ENCODE data around the gene C20orf96.

Gene C20orf96

GRCh38 chr20:300345-300990, 9.9 kb upstream of the C20orf96 start:
- H3K4me3 Mint-ChIP-seq = peak overlapping the region; percentile 100
- H3K9me3 Mint-ChIP-seq (ENCODE audit: low read depth) = no peaks in the 10 kb centered on the region
- H3K4me1 Mint-ChIP-seq (ENCODE audit: low read depth) = peaks cover 37% of the 10 kb centered on the region
- peaks cover 6% of the 10 kb centered on the region for H3K36me3 Mint-ChIP-seq
- H3K27me3 Mint-ChIP-seq = no peaks in the 10 kb centered on the region
- peak overlapping the region; percentile 86 for H3K27ac Mint-ChIP-seq

DNA sequence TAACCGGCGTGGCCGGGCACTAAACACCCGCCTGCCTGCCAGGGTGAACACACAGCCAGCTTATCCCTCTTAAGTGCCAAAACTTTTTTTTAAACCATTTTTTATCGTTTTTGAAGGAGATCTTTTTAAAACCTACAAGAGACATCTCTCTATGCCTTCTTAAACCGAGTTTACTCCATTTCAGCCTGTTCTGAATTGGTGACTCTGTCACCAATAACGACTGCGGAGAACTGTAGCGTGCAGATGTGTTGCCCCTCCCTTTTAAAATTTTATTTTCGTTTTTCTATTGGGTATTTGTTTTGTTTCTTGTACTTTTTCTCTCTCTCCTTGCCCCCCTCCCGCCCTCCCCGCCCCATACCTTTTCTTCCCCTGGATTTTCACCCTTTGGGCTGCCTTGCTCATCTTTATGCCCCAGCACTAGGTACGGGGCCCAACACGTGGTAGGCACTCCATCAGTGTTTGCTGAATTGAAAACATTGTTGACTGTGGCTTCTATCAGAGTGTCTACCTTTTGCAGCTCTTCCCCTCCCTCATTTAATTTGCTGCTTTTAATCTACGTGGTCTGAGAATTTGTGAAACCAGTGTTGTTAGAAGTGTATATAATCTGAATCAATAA, 8.3 kb upstream of the C20orf96 start:
- H3K27me3 Mint-ChIP-seq = no peaks in the 10 kb centered on the region
- H3K36me3 Mint-ChIP-seq = peaks cover 6% of the 10 kb centered on the region
- H3K4me3 Mint-ChIP-seq = peak overlapping the region; percentile 100
- H3K27ac Mint-ChIP-seq = peak overlapping the region; percentile 99
- H3K4me1 Mint-ChIP-seq (ENCODE audit: low read depth) = peaks cover 37% of the 10 kb centered on the region
- H3K9me3 Mint-ChIP-seq (ENCODE audit: low read depth) = no peaks in the 10 kb centered on the region

DNA sequence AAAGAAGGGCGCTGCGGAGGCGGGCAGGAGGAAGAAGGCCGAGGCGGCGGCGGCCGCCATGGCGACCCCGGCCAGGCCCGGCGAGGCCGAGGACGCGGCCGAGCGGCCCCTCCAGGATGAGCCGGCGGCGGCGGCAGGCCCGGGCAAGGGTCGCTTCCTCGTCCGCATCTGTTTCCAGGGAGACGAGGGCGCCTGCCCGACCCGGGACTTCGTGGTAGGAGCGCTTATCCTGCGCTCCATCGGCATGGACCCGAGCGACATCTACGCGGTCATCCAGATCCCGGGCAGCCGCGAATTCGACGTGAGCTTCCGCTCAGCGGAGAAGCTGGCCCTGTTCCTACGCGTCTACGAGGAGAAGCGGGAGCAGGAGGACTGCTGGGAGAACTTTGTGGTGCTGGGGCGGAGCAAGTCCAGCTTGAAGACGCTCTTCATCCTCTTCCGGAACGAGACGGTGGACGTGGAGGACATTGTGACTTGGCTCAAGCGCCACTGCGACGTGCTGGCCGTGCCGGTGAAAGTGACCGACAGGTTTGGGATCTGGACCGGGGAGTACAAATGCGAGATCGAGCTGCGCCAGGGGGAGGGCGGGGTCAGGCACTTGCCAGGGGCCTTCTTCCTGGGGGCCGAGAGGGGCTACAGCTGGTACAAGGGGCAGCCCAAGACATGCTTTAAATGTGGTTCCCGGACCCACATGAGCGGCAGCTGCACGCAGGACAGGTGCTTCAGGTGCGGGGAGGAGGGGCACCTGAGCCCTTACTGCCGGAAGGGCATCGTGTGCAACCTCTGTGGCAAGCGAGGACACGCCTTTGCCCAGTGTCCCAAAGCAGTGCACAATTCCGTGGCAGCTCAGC, 7.6 kb upstream of the C20orf96 start:
- Mint-ChIP-seq H3K4me3 (peak overlapping the region; percentile 100), H3K9me3 (ENCODE audit: low read depth) (no peaks in the 10 kb centered on the region), H3K27ac (peak overlapping the region; percentile 99), H3K4me1 (ENCODE audit: low read depth) (peaks cover 37% of the 10 kb centered on the region), H3K36me3 (peaks cover 6% of the 10 kb centered on the region), H3K27me3 (no peaks in the 10 kb centered on the region)

DNA sequence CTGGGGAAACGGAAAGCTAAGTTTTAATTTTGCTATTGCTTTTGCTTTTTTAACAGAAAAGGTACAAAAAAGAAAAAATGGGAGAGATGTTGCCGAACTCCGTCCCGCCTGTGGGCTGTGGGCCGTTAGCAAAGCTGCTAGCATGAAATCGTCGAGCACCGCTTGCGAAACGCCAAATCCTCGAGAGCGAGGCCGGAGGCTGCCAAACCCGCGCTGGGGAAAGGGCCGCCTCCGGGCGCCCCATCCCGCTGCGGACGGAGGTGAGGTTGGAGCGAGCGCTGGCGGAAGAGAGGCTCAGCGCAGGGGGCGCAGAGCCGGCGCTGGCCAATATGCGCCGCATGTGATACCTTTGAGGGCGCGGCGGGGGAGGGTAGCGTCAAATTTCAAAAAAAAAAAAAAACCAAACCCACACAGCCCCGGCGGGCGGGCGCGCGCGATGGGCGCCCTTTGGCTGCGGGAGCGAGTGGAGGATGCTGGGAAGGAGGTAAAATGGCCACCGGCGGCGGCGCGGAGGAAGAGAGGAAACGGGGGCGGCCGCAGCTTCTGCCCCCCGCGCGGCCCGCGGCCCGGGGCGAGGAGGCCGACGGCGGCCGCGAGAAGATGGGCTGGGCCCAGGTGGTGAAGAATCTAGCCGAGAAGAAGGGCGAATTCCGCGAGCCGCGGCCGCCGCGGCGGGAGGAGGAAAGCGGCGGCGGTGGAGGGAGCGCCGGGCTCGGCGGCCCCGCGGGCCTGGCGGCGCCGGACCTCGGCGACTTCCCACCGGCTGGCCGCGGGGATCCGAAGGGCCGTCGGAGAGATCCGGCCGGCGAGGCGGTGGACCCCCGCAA, 6.8 kb upstream of the C20orf96 start, which contains the start of gene ZCCHC3:
Gene ZCCHC3, plus strand, starts transcription at position 473 of the 827 bp plus-strand sequence. Its CDS starts 17 bp downstream, at position 490.
- Mint-ChIP-seq H3K36me3 (peaks cover 6% of the 10 kb centered on the region), H3K27me3 (no peaks in the 10 kb centered on the region), H3K9me3 (ENCODE audit: low read depth) (no peaks in the 10 kb centered on the region), H3K4me3 (peak within 1 kb of the TSS; percentile 100), H3K4me1 (ENCODE audit: low read depth) (peaks cover 36% of the 10 kb centered on the region), H3K27ac (peak within 1 kb of the TSS; percentile 99)

- peaks cover 6% of the 10 kb centered on the region for H3K36me3 Mint-ChIP-seq
- H3K27me3 Mint-ChIP-seq = no peaks in the 10 kb centered on the region
- no peaks in the 10 kb centered on the region for H3K9me3 Mint-ChIP-seq (ENCODE audit: low read depth)
- H3K4me3 Mint-ChIP-seq = peak overlapping the region; percentile 91
- peaks cover 25% of the 10 kb centered on the region for H3K4me1 Mint-ChIP-seq (ENCODE audit: low read depth)
- peak overlapping the region; percentile 28 for H3K27ac Mint-ChIP-seq
Measured at GRCh38 chr20:295804-296203, 5.3 kb upstream of the C20orf96 start.

- Mint-ChIP-seq H3K9me3 (ENCODE audit: low read depth) (no peaks in the 10 kb centered on the region), H3K27me3 (no peaks in the 10 kb centered on the region), H3K36me3 (peaks cover 3% of the 10 kb centered on the region), H3K4me1 (ENCODE audit: low read depth) (peaks cover 19% of the 10 kb centered on the region), H3K27ac (no peak overlapping the region), H3K4me3 (no peak overlapping the region)
Measured at GRCh38 chr20:294602-295001, 4.1 kb upstream of the C20orf96 start.

- Mint-ChIP-seq H3K4me3 (no peak overlapping the region), H3K27me3 (no peaks in the 10 kb centered on the region), H3K9me3 (ENCODE audit: low read depth) (no peaks in the 10 kb centered on the region), H3K36me3 (no peaks in the 10 kb centered on the region), H3K27ac (peak overlapping the region; percentile 72), H3K4me1 (ENCODE audit: low read depth) (peaks cover 7% of the 10 kb centered on the region)
Measured at GRCh38 chr20:289693-290083, 862 bp downstream of the C20orf96 start.

- Mint-ChIP-seq H3K27ac (no peak overlapping the region), H3K9me3 (ENCODE audit: low read depth) (no peaks in the 10 kb centered on the region), H3K27me3 (no peaks in the 10 kb centered on the region), H3K4me1 (ENCODE audit: low read depth) (peaks cover 7% of the 10 kb centered on the region), H3K4me3 (peak overlapping the region; percentile 32), H3K36me3 (no peaks in the 10 kb centered on the region)
Measured at GRCh38 chr20:288956-289692, 1.4 kb downstream of the C20orf96 start.

GRCh38 chr20:286508-286907, 4.0 kb downstream of the C20orf96 start:
- H3K36me3 Mint-ChIP-seq = no peaks in the 10 kb centered on the region
- no peak overlapping the region for H3K4me3 Mint-ChIP-seq
- H3K4me1 Mint-ChIP-seq (ENCODE audit: low read depth) = peaks cover 5% of the 10 kb centered on the region
- H3K9me3 Mint-ChIP-seq (ENCODE audit: low read depth) = no peaks in the 10 kb centered on the region
- H3K27me3 Mint-ChIP-seq = no peaks in the 10 kb centered on the region
- H3K27ac Mint-ChIP-seq = no peak overlapping the region

DNA sequence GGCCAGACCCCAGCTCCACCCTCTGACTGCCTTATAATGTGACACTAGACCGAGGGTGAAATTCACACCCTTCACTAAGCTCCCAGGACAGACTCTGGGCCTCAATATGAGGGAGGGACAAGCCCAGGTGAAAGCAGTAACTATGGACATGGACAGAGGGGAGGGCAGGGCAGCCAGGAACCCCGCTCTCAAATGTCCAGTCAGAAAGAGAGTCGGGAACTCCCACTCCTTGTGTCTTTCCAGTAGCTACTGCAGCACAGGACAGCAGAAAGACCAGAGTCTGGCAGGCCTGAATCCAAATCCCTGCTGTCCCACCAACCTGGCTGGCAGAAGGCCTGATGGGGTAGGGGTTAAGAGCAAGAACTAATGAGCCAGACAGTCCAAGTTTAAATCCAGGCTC, 6.4 kb downstream of the C20orf96 start:
- Mint-ChIP-seq H3K36me3 (no peaks in the 10 kb centered on the region), H3K4me3 (no peak overlapping the region), H3K27me3 (no peaks in the 10 kb centered on the region), H3K27ac (no peak overlapping the region), H3K9me3 (ENCODE audit: low read depth) (no peaks in the 10 kb centered on the region), H3K4me1 (ENCODE audit: low read depth) (no peaks in the 10 kb centered on the region)

- Mint-ChIP-seq H3K36me3 (peaks cover 7% of the 10 kb centered on the region), H3K27ac (no peak overlapping the region), H3K27me3 (no peaks in the 10 kb centered on the region), H3K9me3 (ENCODE audit: low read depth) (no peaks in the 10 kb centered on the region), H3K4me1 (ENCODE audit: low read depth) (no peaks in the 10 kb centered on the region), H3K4me3 (no peak overlapping the region)
Measured at GRCh38 chr20:278607-279571, 11.7 kb downstream of the C20orf96 start.

DNA sequence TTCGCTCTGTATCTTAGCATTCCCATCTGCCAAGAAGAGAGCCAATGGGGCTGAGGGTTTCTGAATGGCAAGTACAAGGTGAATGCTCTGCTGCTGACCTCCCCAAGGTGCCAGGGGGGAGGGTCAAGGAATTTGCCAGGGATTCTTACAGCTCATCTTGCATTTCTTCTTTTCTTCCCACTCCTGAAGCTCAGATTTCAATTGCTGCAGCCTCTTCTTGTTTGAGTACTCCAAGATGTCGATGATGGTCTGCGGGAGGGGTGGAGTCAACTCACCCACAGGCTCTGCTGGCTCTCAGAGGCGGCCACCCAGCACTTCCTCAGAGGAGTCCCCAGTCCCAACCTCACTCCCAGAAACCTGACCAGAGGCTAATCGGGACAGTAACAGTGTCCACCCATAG, 12.4 kb downstream of the C20orf96 start:
- no peak overlapping the region for H3K4me3 Mint-ChIP-seq
- H3K9me3 Mint-ChIP-seq (ENCODE audit: low read depth) = no peaks in the 10 kb centered on the region
- no peaks in the 10 kb centered on the region for H3K4me1 Mint-ChIP-seq (ENCODE audit: low read depth)
- H3K27ac Mint-ChIP-seq = no peak overlapping the region
- no peaks in the 10 kb centered on the region for H3K27me3 Mint-ChIP-seq
- H3K36me3 Mint-ChIP-seq = peaks cover 7% of the 10 kb centered on the region

GRCh38 chr20:277496-277781, 13.1 kb downstream of the C20orf96 start:
- no peak overlapping the region for H3K4me3 Mint-ChIP-seq
- no peak overlapping the region for H3K27ac Mint-ChIP-seq
- H3K4me1 Mint-ChIP-seq (ENCODE audit: low read depth) = no peaks in the 10 kb centered on the region
- H3K9me3 Mint-ChIP-seq (ENCODE audit: low read depth) = no peaks in the 10 kb centered on the region
- H3K36me3 Mint-ChIP-seq = peaks cover 7% of the 10 kb centered on the region
- H3K27me3 Mint-ChIP-seq = no peaks in the 10 kb centered on the region

Measured in activated naive CD8-positive, alpha-beta T cell (primary cell).